GM23338 (cell line): ENCODE measurements around the gene MYOM3. TPM values are rescaled to one million over a fixed set of nuclear protein-coding genes. Genes with fewer than 3 reads are reported as not detected.

Experiments
- ATAC-seq: fragments of 200-7000 bp; cut with Tn5 transposase; 3 replicates; pipeline ENCODE4 v1.9.1; 2020
- DNase-seq: peaks from one replicate; pipeline ENCODE4 v3.0.0-alpha.2; 2015; ENCODE audit warnings: low spot score
- H2AFZ ChIP-seq: fragments of 200-600 bp; sonication (generic); 2 replicates; pipeline ENCODE4 v1.8.0; 2016; ENCODE audit warnings: antibody characterized with exemption, mild to moderate bottlenecking, moderate library complexity
- H3F3A ChIP-seq: fragments of 200-600 bp; sonication (generic); replicated peaks from 2 replicates; pipeline ENCODE4 v1.8.0; 2017; ENCODE audit warnings: antibody characterized with exemption, mixed run types, low read depth
- H3K27ac ChIP-seq: fragments of 200-600 bp; sonication (generic); 2 replicates; pipeline ENCODE4 v1.6.1; 2016; ENCODE audit warnings: low read depth
- H3K27me3 ChIP-seq: fragments of 200-600 bp; sonication (generic); 2 replicates; pipeline ENCODE4 v1.8.0; 2016; ENCODE audit warnings: mild to moderate bottlenecking, mixed run types, moderate library complexity; ENCODE audit not compliant: insufficient read depth
- H3K36me3 ChIP-seq: fragments of 200-600 bp; sonication (generic); 2 replicates; pipeline ENCODE4 v1.8.0; 2016; ENCODE audit warnings: mild to moderate bottlenecking; ENCODE audit not compliant: insufficient read depth
- H3K4me1 ChIP-seq: fragments of 200-600 bp; sonication (generic); 2 replicates; pipeline ENCODE4 v1.8.0; 2016; ENCODE audit warnings: mild to moderate bottlenecking, moderate library complexity; ENCODE audit not compliant: insufficient read depth
- H3K4me2 ChIP-seq: fragments of 200-600 bp; sonication (generic); 2 replicates; pipeline ENCODE4 v1.7.1; 2017; ENCODE audit warnings: mixed run types
- H3K4me3 ChIP-seq: fragments of 200-600 bp; sonication (generic); 2 replicates; pipeline ENCODE4 v1.6.1; 2016; ENCODE audit warnings: mixed run types
- H3K79me2 ChIP-seq: fragments of 200-600 bp; sonication (generic); replicated peaks from 2 replicates; pipeline ENCODE4 v1.8.0; 2017; ENCODE audit warnings: mild to moderate bottlenecking; ENCODE audit not compliant: insufficient read depth
- H3K9me2 ChIP-seq: fragments of 200-600 bp; sonication (generic); 2 replicates; pipeline ENCODE4 v1.8.0; 2017; ENCODE audit not compliant: insufficient read depth
- H4K20me1 ChIP-seq: fragments of 200-600 bp; sonication (generic); replicated peaks from 2 replicates; pipeline ENCODE4 v1.8.0; 2017; ENCODE audit warnings: mild to moderate bottlenecking; ENCODE audit not compliant: insufficient read depth
- H3K27ac Mint-ChIP-seq: 2 replicates; pipeline ENCODE4 v1.8.0; 2020; ENCODE audit warnings: inconsistent platforms, mild to moderate bottlenecking, moderate library complexity, mixed read lengths
- H3K27me3 Mint-ChIP-seq: 3 replicates; pipeline ENCODE4 v1.8.0; 2022; ENCODE audit warnings: low read depth, mild to moderate bottlenecking, moderate library complexity, mixed read lengths, inconsistent platforms; ENCODE audit not compliant: insufficient read depth, poor library complexity
- H3K36me3 Mint-ChIP-seq: 3 replicates; pipeline ENCODE4 v1.8.0; 2021; ENCODE audit warnings: low read depth, mild to moderate bottlenecking, inconsistent platforms, moderate library complexity, mixed read lengths
- H3K4me1 Mint-ChIP-seq: 3 replicates; pipeline ENCODE4 v1.8.0; 2020; ENCODE audit warnings: mild to moderate bottlenecking, inconsistent platforms, mixed read lengths
- H3K4me3 Mint-ChIP-seq: 3 replicates; pipeline ENCODE4 v1.8.0; 2021; ENCODE audit warnings: moderate library complexity, mild to moderate bottlenecking, inconsistent platforms, mixed read lengths
- H3K9me3 Mint-ChIP-seq: 3 replicates; pipeline ENCODE4 v1.8.0; 2020; ENCODE audit warnings: moderate library complexity, mild to moderate bottlenecking, inconsistent platforms, mixed read lengths
- CREB1 ChIP-seq: fragments of 250-450 bp; sonication (Bioruptor Pico); IDR thresholded peaks from 2 replicates; pipeline ENCODE4 v1.5.0; 2020; ENCODE audit warnings: low read depth, mild to moderate bottlenecking, moderate library complexity
- EZH2 ChIP-seq: fragments of 200-600 bp; sonication (generic); IDR thresholded peaks from one replicate; pipeline ENCODE4 v1.8.0; 2017; ENCODE audit warnings: antibody characterized with exemption, mild to moderate bottlenecking, low read depth; ENCODE audit not compliant: unreplicated experiment
- EZH2phosphoT487 ChIP-seq: fragments of 200-600 bp; sonication (generic); IDR thresholded peaks from one replicate; pipeline ENCODE4 v1.8.1; 2018; ENCODE audit warnings: antibody characterized with exemption; ENCODE audit not compliant: unreplicated experiment
- POLR2AphosphoS5 ChIP-seq: IDR thresholded peaks from 2 replicates; pipeline ENCODE4 v1.6.1; 2016; ENCODE audit warnings: antibody characterized with exemption, low read depth
- STAT1 ChIP-seq: IDR thresholded peaks from one replicate; pipeline ENCODE4 v1.6.1; 2016; ENCODE audit warnings: antibody characterized with exemption; ENCODE audit not compliant: unreplicated experiment
- ZNF331 ChIP-seq: fragments of 250-450 bp; sonication (Bioruptor Pico); IDR thresholded peaks from 2 replicates; pipeline ENCODE4 v1.5.0; 2020; ENCODE audit warnings: low read depth, mild to moderate bottlenecking, moderate library complexity
- polyA plus RNA-seq: library from polyadenylated mRNA; unstranded; fragments of >200 nt; fragmentation: Nextera tagmentation; extraction: Ambion mirVana; gene quantifications from 2 replicates; pipeline ENCODE4 v1.2.1, GENCODE V29; 2016
- total RNA-seq: library from RNA; depleted of rRNA; stranded (reverse); fragments of >200 nt; shearing (Covaris generic); gene quantifications from 2 replicates; pipeline ENCODE4 v1.2.3, GENCODE V29; 2014
- TF ChIP-seq, protein P1 (sequence below): IDR thresholded peaks from one replicate; pipeline ENCODE4 v1.6.1; 2018; ENCODE audit warnings: antibody characterized with exemption; ENCODE audit not compliant: unreplicated experiment
- TF ChIP-seq, protein P2 (sequence below), 2 experiments: fragments of 200-600 bp in 1 of 2; sonication (generic) in 1 of 2; conservative IDR thresholded peaks; 2 replicates each; pipeline versions ENCODE4 v1.5.1 to v1.6.1; 2016 to 2017; ENCODE audit warnings: antibody characterized with exemption in 2 of 2, low read depth in 2 of 2, mild to moderate bottlenecking in 2 of 2, moderate library complexity in 1 of 2
- TF ChIP-seq, protein P3 (sequence below): fragments of 250-450 bp; sonication (Bioruptor Pico); IDR thresholded peaks from 2 replicates; pipeline ENCODE4 v1.5.0; 2020; ENCODE audit warnings: mild to moderate bottlenecking, moderate library complexity
- TF ChIP-seq, protein P4 (sequence below): IDR thresholded peaks from 2 replicates; pipeline ENCODE4 v1.6.1; 2016; ENCODE audit warnings: antibody characterized with exemption

The MYOM3 gene
- total and polyA plus RNA-seq, 2 experiments from 2014 or later: not detected

DNA sequence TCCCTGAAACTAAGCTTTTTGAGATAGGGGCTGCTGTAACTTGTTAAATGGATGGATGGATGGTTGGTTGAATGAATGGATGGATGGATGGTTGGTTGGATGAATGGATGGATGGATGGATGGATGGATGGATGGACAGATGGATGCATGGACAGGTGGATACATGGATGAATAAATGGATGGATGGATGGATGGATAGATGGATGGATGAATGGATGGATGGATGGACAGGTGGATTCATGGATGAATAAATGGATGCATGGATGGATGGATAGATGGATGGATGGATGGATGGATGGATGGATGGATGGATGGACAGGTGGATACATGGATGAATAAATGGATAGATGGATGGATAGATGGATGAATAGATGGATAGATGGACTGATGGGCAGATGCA is 26.9 kb downstream of the MYOM3 start:
- H4K20me1 ChIP-seq: no peaks in the 10 kb centered on the region
- H3K9me2 ChIP-seq: no peaks in the 10 kb centered on the region
- no peaks in the 10 kb centered on the region for H3F3A ChIP-seq
- H3K4me1 ChIP-seq: no peaks in the 10 kb centered on the region
- H3K27ac ChIP-seq: no peak overlapping the region
- no peaks in the 10 kb centered on the region for H3K9me3 Mint-ChIP-seq
- TF ChIP-seq, protein P1, sequence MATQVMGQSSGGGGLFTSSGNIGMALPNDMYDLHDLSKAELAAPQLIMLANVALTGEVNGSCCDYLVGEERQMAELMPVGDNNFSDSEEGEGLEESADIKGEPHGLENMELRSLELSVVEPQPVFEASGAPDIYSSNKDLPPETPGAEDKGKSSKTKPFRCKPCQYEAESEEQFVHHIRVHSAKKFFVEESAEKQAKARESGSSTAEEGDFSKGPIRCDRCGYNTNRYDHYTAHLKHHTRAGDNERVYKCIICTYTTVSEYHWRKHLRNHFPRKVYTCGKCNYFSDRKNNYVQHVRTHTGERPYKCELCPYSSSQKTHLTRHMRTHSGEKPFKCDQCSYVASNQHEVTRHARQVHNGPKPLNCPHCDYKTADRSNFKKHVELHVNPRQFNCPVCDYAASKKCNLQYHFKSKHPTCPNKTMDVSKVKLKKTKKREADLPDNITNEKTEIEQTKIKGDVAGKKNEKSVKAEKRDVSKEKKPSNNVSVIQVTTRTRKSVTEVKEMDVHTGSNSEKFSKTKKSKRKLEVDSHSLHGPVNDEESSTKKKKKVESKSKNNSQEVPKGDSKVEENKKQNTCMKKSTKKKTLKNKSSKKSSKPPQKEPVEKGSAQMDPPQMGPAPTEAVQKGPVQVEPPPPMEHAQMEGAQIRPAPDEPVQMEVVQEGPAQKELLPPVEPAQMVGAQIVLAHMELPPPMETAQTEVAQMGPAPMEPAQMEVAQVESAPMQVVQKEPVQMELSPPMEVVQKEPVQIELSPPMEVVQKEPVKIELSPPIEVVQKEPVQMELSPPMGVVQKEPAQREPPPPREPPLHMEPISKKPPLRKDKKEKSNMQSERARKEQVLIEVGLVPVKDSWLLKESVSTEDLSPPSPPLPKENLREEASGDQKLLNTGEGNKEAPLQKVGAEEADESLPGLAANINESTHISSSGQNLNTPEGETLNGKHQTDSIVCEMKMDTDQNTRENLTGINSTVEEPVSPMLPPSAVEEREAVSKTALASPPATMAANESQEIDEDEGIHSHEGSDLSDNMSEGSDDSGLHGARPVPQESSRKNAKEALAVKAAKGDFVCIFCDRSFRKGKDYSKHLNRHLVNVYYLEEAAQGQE: no peak
- TF ChIP-seq EZH2 (no peak), ZNF331 (CRISPR knock-in tag) (no peak), STAT1 (no peak), POLR2AphosphoS5 (no peak), CREB1 (no peak), EZH2phosphoT487 (no peak)
- TF ChIP-seq, protein P2, sequence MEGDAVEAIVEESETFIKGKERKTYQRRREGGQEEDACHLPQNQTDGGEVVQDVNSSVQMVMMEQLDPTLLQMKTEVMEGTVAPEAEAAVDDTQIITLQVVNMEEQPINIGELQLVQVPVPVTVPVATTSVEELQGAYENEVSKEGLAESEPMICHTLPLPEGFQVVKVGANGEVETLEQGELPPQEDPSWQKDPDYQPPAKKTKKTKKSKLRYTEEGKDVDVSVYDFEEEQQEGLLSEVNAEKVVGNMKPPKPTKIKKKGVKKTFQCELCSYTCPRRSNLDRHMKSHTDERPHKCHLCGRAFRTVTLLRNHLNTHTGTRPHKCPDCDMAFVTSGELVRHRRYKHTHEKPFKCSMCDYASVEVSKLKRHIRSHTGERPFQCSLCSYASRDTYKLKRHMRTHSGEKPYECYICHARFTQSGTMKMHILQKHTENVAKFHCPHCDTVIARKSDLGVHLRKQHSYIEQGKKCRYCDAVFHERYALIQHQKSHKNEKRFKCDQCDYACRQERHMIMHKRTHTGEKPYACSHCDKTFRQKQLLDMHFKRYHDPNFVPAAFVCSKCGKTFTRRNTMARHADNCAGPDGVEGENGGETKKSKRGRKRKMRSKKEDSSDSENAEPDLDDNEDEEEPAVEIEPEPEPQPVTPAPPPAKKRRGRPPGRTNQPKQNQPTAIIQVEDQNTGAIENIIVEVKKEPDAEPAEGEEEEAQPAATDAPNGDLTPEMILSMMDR (conservative IDR thresholded peaks at IDR 0.05; ENCODE audit: low read depth in 2 of 2): no peak
- TF ChIP-seq, protein P3, sequence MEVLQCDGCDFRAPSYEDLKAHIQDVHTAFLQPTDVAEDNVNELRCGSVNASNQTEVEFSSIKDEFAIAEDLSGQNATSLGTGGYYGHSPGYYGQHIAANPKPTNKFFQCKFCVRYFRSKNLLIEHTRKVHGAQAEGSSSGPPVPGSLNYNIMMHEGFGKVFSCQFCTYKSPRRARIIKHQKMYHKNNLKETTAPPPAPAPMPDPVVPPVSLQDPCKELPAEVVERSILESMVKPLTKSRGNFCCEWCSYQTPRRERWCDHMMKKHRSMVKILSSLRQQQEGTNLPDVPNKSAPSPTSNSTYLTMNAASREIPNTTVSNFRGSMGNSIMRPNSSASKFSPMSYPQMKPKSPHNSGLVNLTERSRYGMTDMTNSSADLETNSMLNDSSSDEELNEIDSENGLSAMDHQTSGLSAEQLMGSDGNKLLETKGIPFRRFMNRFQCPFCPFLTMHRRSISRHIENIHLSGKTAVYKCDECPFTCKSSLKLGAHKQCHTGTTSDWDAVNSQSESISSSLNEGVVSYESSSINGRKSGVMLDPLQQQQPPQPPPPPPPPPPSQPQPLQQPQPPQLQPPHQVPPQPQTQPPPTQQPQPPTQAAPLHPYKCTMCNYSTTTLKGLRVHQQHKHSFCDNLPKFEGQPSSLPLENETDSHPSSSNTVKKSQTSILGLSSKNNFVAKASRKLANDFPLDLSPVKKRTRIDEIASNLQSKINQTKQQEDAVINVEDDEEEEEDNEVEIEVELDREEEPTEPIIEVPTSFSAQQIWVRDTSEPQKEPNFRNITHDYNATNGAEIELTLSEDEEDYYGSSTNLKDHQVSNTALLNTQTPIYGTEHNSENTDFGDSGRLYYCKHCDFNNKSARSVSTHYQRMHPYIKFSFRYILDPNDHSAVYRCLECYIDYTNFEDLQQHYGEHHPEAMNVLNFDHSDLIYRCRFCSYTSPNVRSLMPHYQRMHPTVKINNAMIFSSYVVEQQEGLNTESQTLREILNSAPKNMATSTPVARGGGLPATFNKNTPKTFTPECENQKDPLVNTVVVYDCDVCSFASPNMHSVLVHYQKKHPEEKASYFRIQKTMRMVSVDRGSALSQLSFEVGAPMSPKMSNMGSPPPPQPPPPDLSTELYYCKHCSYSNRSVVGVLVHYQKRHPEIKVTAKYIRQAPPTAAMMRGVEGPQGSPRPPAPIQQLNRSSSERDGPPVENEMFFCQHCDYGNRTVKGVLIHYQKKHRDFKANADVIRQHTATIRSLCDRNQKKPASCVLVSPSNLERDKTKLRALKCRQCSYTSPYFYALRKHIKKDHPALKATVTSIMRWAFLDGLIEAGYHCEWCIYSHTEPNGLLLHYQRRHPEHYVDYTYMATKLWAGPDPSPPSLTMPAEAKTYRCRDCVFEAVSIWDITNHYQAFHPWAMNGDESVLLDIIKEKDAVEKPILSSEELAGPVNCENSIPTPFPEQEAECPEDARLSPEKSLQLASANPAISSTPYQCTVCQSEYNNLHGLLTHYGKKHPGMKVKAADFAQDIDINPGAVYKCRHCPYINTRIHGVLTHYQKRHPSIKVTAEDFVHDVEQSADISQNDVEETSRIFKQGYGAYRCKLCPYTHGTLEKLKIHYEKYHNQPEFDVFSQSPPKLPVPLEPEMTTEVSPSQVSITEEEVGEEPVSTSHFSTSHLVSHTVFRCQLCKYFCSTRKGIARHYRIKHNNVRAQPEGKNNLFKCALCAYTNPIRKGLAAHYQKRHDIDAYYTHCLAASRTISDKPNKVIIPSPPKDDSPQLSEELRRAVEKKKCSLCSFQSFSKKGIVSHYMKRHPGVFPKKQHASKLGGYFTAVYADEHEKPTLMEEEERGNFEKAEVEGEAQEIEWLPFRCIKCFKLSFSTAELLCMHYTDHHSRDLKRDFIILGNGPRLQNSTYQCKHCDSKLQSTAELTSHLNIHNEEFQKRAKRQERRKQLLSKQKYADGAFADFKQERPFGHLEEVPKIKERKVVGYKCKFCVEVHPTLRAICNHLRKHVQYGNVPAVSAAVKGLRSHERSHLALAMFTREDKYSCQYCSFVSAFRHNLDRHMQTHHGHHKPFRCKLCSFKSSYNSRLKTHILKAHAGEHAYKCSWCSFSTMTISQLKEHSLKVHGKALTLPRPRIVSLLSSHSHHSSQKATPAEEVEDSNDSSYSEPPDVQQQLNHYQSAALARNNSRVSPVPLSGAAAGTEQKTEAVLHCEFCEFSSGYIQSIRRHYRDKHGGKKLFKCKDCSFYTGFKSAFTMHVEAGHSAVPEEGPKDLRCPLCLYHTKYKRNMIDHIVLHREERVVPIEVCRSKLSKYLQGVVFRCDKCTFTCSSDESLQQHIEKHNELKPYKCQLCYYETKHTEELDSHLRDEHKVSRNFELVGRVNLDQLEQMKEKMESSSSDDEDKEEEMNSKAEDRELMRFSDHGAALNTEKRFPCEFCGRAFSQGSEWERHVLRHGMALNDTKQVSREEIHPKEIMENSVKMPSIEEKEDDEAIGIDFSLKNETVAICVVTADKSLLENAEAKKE: no peak
- TF ChIP-seq, protein P4, sequence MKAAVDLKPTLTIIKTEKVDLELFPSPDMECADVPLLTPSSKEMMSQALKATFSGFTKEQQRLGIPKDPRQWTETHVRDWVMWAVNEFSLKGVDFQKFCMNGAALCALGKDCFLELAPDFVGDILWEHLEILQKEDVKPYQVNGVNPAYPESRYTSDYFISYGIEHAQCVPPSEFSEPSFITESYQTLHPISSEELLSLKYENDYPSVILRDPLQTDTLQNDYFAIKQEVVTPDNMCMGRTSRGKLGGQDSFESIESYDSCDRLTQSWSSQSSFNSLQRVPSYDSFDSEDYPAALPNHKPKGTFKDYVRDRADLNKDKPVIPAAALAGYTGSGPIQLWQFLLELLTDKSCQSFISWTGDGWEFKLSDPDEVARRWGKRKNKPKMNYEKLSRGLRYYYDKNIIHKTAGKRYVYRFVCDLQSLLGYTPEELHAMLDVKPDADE: no peak
- H3K27me3 Mint-ChIP-seq: peaks cover 8% of the 10 kb centered on the region
- no peaks in the 10 kb centered on the region; the same call in 2 of the 3 replicates for H3K4me1 Mint-ChIP-seq
- no peak overlapping the region for H3K4me2 ChIP-seq
- no peaks in the 10 kb centered on the region for H3K36me3 ChIP-seq
- H3K79me2 ChIP-seq: no peaks in the 10 kb centered on the region
- DNase-seq: no peak
- no peak overlapping the region for H3K4me3 Mint-ChIP-seq
- H3K36me3 Mint-ChIP-seq: no peaks in the 10 kb centered on the region
- no peak overlapping the region for H3K4me3 ChIP-seq
- ATAC-seq: no peak
- H3K27ac Mint-ChIP-seq: no peak overlapping the region
- H3K27me3 ChIP-seq: no peaks in the 10 kb centered on the region
- no peak overlapping the region for H2AFZ ChIP-seq
